HEK293 (cell line): ENCODE measurements around the gene TMEM158.

Source experiments
- HIC1 ChIP-seq: fragments of 450-650 bp; formaldehyde crosslinking; IDR thresholded peaks from 2 replicates; pipeline ENCODE4 v1.5.1; 2016; ENCODE audit warnings: missing biosample characterization, missing genetic modification characterization
- HOXD13 ChIP-seq: sonication (generic); formaldehyde crosslinking; IDR thresholded peaks from 2 replicates; pipeline ENCODE4 v1.8.0; 2022; ENCODE audit warnings: missing genetic modification reagents, borderline replicate concordance
- REPIN1 ChIP-seq: fragments of 450-650 bp; formaldehyde crosslinking; IDR thresholded peaks from 2 replicates; pipeline ENCODE4 v1.5.1; 2017; ENCODE audit warnings: missing biosample characterization, missing genetic modification characterization, low read depth
- ZBTB7A ChIP-seq: fragments of 450-650 bp; formaldehyde crosslinking; IDR thresholded peaks from 2 replicates; pipeline ENCODE4 v1.5.1; 2016; ENCODE audit warnings: low read depth, missing biosample characterization, missing genetic modification characterization
- ZIC2 ChIP-seq: fragments of 450-650 bp; formaldehyde crosslinking; IDR thresholded peaks from 2 replicates; pipeline ENCODE4 v1.5.1; 2016; ENCODE audit warnings: missing biosample characterization, missing genetic modification characterization
- ZNF19 ChIP-seq: fragments of 450-650 bp; formaldehyde crosslinking; IDR thresholded peaks from 2 replicates; pipeline ENCODE4; 2016; ENCODE audit warnings: missing biosample characterization, missing genetic modification characterization, low read depth
- ZNF423 ChIP-seq: fragments of 450-650 bp; formaldehyde crosslinking; IDR thresholded peaks from 2 replicates; pipeline ENCODE4 v1.5.1; 2016; ENCODE audit warnings: missing biosample characterization, missing genetic modification characterization
- ZNF518A ChIP-seq: fragments of 450-650 bp; formaldehyde crosslinking; conservative IDR thresholded peaks from 2 replicates; pipeline ENCODE4 v1.5.1; 2016; ENCODE audit warnings: low read depth, missing biosample characterization, missing genetic modification characterization
- ZNF521 ChIP-seq: fragments of 450-650 bp; formaldehyde crosslinking; IDR thresholded peaks from 2 replicates; pipeline ENCODE4 v1.5.1; 2017; ENCODE audit warnings: missing biosample characterization, mild to moderate bottlenecking, missing genetic modification characterization
- ZNF585B ChIP-seq: fragments of 450-650 bp; formaldehyde crosslinking; IDR thresholded peaks from 2 replicates; pipeline ENCODE4 v1.5.1; 2016; ENCODE audit warnings: missing biosample characterization, missing genetic modification characterization
- ZNF624 ChIP-seq: fragments of 450-650 bp; formaldehyde crosslinking; IDR thresholded peaks from 2 replicates; pipeline ENCODE4 v1.5.1; 2017; ENCODE audit warnings: missing biosample characterization, missing genetic modification characterization
- TF ChIP-seq, protein P1 (sequence below): fragments of 450-650 bp; formaldehyde crosslinking; IDR thresholded peaks from 2 replicates; pipeline ENCODE4 v1.5.1; 2017; ENCODE audit warnings: missing biosample characterization, missing genetic modification characterization
- TF ChIP-seq, protein P2 (sequence below): fragments of 450-650 bp; formaldehyde crosslinking; IDR thresholded peaks from 2 replicates; pipeline ENCODE4 v1.5.1; 2017; ENCODE audit warnings: missing biosample characterization, missing genetic modification characterization
- TF ChIP-seq, protein P3 (sequence below): fragments of 450-650 bp; formaldehyde crosslinking; IDR thresholded peaks from 2 replicates; pipeline ENCODE4 v1.5.1; 2017; ENCODE audit warnings: missing biosample characterization, missing genetic modification characterization
- TF ChIP-seq, protein P4 (sequence below): fragments of 450-650 bp; formaldehyde crosslinking; IDR thresholded peaks from 2 replicates; pipeline ENCODE4 v1.5.1; 2016; ENCODE audit warnings: missing biosample characterization, missing genetic modification characterization
- TF ChIP-seq, protein P5 (sequence below): fragments of 450-650 bp; formaldehyde crosslinking; IDR thresholded peaks from 2 replicates; pipeline ENCODE4 v1.5.1; 2016; ENCODE audit warnings: missing biosample characterization, missing genetic modification characterization
- TF ChIP-seq, protein P6 (sequence below): fragments of 450-650 bp; formaldehyde crosslinking; IDR thresholded peaks from 2 replicates; pipeline ENCODE4 v1.5.1; 2016; ENCODE audit warnings: missing biosample characterization, missing genetic modification characterization
- TF ChIP-seq, protein P7 (sequence below): fragments of 450-650 bp; formaldehyde crosslinking; IDR thresholded peaks from 2 replicates; pipeline ENCODE4 v1.5.1; 2016; ENCODE audit warnings: missing biosample characterization, missing genetic modification characterization

Gene TMEM158

GRCh38 chr3:45178183-45179023, 47.7 kb downstream of the TMEM158 start (continued):
- peak; percentile 51 for TF ChIP-seq HIC1 (tag by site-specific recombination)
- TF ChIP-seq REPIN1 (tag by site-specific recombination), result no peak
- TF ChIP-seq, protein P1, sequence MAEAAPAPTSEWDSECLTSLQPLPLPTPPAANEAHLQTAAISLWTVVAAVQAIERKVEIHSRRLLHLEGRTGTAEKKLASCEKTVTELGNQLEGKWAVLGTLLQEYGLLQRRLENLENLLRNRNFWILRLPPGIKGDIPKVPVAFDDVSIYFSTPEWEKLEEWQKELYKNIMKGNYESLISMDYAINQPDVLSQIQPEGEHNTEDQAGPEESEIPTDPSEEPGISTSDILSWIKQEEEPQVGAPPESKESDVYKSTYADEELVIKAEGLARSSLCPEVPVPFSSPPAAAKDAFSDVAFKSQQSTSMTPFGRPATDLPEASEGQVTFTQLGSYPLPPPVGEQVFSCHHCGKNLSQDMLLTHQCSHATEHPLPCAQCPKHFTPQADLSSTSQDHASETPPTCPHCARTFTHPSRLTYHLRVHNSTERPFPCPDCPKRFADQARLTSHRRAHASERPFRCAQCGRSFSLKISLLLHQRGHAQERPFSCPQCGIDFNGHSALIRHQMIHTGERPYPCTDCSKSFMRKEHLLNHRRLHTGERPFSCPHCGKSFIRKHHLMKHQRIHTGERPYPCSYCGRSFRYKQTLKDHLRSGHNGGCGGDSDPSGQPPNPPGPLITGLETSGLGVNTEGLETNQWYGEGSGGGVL, result peak; percentile 25; the same call in 1 of the 2 replicates
- no peak for TF ChIP-seq HOXD13 (CRISPR knock-in tag)
- TF ChIP-seq ZBTB7A (tag by site-specific recombination), result no peak
- no peak for TF ChIP-seq ZNF624 (tag by site-specific recombination)
- TF ChIP-seq ZNF585B (tag by site-specific recombination), result peak; percentile 55
- TF ChIP-seq, protein P2, sequence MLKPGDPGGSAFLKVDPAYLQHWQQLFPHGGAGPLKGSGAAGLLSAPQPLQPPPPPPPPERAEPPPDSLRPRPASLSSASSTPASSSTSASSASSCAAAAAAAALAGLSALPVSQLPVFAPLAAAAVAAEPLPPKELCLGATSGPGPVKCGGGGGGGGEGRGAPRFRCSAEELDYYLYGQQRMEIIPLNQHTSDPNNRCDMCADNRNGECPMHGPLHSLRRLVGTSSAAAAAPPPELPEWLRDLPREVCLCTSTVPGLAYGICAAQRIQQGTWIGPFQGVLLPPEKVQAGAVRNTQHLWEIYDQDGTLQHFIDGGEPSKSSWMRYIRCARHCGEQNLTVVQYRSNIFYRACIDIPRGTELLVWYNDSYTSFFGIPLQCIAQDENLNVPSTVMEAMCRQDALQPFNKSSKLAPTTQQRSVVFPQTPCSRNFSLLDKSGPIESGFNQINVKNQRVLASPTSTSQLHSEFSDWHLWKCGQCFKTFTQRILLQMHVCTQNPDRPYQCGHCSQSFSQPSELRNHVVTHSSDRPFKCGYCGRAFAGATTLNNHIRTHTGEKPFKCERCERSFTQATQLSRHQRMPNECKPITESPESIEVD (tag by site-specific recombination), result no peak
- TF ChIP-seq, protein P3, sequence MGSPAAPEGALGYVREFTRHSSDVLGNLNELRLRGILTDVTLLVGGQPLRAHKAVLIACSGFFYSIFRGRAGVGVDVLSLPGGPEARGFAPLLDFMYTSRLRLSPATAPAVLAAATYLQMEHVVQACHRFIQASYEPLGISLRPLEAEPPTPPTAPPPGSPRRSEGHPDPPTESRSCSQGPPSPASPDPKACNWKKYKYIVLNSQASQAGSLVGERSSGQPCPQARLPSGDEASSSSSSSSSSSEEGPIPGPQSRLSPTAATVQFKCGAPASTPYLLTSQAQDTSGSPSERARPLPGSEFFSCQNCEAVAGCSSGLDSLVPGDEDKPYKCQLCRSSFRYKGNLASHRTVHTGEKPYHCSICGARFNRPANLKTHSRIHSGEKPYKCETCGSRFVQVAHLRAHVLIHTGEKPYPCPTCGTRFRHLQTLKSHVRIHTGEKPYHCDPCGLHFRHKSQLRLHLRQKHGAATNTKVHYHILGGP (tag by site-specific recombination), result no peak
- peak; percentile 91 for TF ChIP-seq ZIC2 (tag by site-specific recombination)
- TF ChIP-seq, protein P4, sequence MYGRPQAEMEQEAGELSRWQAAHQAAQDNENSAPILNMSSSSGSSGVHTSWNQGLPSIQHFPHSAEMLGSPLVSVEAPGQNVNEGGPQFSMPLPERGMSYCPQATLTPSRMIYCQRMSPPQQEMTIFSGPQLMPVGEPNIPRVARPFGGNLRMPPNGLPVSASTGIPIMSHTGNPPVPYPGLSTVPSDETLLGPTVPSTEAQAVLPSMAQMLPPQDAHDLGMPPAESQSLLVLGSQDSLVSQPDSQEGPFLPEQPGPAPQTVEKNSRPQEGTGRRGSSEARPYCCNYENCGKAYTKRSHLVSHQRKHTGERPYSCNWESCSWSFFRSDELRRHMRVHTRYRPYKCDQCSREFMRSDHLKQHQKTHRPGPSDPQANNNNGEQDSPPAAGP (tag by site-specific recombination), result peak; percentile 76
- no peak for TF ChIP-seq ZNF521 (tag by site-specific recombination)
- TF ChIP-seq ZNF19 (tag by site-specific recombination), result no peak
- TF ChIP-seq ZNF423 (tag by site-specific recombination), result 0 out of 2 replicates have a peak, but pooled peaks have one; percentile 27
- TF ChIP-seq, protein P5, sequence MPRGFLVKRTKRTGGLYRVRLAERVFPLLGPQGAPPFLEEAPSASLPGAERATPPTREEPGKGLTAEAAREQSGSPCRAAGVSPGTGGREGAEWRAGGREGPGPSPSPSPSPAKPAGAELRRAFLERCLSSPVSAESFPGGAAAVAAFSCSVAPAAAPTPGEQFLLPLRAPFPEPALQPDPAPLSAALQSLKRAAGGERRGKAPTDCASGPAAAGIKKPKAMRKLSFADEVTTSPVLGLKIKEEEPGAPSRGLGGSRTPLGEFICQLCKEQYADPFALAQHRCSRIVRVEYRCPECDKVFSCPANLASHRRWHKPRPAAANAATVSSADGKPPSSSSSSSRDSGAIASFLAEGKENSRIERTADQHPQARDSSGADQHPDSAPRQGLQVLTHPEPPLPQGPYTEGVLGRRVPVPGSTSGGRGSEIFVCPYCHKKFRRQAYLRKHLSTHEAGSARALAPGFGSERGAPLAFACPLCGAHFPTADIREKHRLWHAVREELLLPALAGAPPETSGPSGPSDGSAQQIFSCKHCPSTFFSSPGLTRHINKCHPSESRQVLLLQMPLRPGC, result 0 out of 2 replicates have a peak, but pooled peaks have one; percentile 61
- TF ChIP-seq ZNF518A (tag by site-specific recombination), result no peak
- TF ChIP-seq, protein P6, sequence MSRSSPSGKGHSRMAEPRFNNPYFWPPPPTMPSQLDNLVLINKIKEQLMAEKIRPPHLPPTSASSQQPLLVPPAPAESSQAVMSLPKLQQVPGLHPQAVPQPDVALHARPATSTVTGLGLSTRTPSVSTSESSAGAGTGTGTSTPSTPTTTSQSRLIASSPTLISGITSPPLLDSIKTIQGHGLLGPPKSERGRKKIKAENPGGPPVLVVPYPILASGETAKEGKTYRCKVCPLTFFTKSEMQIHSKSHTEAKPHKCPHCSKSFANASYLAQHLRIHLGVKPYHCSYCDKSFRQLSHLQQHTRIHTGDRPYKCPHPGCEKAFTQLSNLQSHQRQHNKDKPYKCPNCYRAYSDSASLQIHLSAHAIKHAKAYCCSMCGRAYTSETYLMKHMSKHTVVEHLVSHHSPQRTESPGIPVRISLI (tag by site-specific recombination), result no peak
- TF ChIP-seq, protein P7, sequence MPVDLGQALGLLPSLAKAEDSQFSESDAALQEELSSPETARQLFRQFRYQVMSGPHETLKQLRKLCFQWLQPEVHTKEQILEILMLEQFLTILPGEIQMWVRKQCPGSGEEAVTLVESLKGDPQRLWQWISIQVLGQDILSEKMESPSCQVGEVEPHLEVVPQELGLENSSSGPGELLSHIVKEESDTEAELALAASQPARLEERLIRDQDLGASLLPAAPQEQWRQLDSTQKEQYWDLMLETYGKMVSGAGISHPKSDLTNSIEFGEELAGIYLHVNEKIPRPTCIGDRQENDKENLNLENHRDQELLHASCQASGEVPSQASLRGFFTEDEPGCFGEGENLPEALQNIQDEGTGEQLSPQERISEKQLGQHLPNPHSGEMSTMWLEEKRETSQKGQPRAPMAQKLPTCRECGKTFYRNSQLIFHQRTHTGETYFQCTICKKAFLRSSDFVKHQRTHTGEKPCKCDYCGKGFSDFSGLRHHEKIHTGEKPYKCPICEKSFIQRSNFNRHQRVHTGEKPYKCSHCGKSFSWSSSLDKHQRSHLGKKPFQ (tag by site-specific recombination), result peak; percentile 66
